ENCODE data around the gene FBXO36. TPM values are rescaled to one million over a fixed set of nuclear protein-coding genes. Genes with fewer than 3 reads are reported as not detected.
A peak's percentile ranks its signal among the peaks of the same experiment; 100 is the strongest.
"Not testable (repeated sequence)": the region's sequence is repeated elsewhere in the genome, so short reads cannot be mapped to it uniquely, and the experiment has no call there.

Gene FBXO36, protein sequence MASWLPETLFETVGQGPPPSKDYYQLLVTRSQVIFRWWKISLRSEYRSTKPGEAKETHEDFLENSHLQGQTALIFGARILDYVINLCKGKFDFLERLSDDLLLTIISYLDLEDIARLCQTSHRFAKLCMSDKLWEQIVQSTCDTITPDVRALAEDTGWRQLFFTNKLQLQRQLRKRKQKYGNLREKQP
- 5.0 and 6.3 TPM in 2 replicates for total RNA-seq (2014; rRNA removed; shearing (Covaris generic))

DNA sequence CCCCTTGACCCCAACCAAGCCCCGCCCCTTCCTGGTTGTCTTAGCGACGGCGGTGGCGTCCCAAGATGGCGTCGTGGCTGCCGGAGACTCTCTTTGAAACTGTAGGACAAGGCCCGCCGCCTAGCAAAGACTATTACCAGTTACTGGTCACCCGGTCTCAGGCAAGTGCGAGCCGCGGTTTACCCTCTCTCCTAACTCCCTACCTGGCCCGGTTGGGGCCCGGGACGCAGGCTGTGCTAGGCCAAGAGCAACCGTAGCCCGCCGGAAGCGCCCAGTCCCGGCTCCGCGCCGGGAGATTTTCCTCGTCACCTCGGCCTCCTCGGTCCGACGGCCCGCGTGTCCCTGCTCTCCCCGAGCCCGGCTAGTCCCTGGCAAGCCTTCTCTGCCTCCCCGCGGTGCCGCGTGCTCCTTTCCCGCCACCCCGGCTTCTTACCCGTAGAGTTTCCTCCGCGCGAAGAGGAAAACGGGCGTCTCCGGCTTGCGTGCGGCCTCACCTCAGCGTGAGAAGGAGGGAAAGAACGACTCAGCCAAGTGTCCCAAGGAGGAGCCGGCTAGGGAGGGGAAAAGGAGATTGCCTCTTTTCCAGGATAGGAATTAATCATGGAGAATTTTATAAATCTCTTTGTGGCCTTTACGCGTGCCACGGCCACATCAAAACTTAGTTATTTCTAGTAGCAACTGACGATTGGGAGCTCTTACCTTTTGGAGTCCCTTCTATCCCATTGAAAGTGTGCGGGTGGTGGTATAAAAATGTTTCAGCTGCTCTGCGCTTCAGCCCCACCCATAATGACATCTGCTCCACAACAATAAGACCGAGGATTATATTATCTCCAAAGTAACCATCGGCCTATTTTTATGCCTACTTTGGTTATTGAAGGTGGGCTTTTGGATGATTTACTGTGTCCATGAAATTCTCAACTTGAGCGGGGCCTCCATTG is at the start of gene FBXO36:
FBXO36 (plus strand) TSS at position 55 of the 938 bp plus-strand sequence; CDS start at position 66, 11 bp downstream.
- peak; percentile 88 for DNase-seq (ENCODE audit: low spot score)
- in situ Hi-C loops (cut with HindIII; ENCODE audit: low sequenced_read_pairs), result no loop called here

DNA sequence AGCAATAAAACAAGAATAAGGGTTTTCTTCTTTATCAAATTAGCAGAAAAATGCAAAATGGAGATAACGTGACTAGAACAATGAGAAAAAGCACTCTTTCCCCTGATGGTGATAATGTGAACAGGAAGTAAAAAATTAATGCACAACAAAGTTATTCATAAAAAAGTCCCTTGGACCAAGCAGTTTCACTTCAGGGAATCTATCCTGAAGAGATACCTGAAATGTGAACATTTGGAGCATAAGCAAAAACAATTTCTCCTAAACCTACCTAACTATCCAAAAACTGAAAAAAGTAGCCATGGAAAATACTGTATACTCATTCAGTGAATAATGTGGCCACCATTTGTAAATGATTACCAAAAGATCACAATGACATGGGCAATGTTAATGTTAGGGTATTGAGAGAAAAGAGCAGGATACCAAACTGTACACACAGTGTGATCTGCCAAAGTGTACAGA is 49.2 kb upstream of the FBXO36 start:
- no peak for DNase-seq (ENCODE audit: low spot score)
- in situ Hi-C loops (cut with HindIII; ENCODE audit: low sequenced_read_pairs), result no loop called here

DNA sequence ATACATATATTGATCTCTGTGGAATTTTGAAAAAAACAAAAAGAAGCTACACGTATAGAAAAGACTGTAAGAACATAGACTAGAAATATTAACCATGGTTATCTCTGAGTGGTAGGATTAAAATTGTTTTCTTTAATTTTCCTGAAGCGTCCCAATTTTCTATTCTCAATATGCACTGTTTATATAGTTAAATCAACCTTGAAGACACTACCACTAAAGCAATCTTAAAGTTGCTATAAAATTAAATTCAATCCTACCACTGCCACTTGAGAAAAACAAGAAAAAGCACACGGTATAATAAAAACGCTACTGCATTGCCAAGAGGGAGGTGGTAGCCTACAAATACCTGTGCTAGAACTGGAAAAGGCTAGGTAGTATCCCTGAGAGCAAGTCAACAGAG is 47.7 kb upstream of the FBXO36 start:
- in situ Hi-C loops (cut with HindIII; ENCODE audit: low sequenced_read_pairs), result no loop called here

DNA sequence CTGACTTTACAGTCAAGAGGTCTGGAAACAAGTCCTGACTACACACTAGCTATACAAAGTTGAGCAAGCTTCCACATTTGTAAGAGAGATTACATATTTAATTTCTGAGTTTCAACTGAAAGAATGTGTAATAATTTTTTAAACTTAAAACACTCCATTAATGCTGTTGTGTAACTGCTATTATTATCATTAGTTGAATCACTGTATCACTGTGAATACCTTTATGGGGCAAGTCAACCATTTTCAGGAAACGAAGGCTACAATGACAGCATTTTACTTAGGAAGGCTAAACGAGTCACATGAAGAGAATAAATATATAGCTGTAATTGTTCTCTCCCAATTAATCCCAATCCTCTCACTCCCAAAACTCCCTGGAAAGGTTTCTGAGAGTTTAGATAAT is 46.8 kb upstream of the FBXO36 start:
- in situ Hi-C loops (cut with HindIII; ENCODE audit: low sequenced_read_pairs), result no loop called here
- DNase-seq (ENCODE audit: low spot score), result no peak

More for the DNA sequence above, 47.7 kb upstream of the FBXO36 start:
- no peak for DNase-seq (ENCODE audit: low spot score)

DNA sequence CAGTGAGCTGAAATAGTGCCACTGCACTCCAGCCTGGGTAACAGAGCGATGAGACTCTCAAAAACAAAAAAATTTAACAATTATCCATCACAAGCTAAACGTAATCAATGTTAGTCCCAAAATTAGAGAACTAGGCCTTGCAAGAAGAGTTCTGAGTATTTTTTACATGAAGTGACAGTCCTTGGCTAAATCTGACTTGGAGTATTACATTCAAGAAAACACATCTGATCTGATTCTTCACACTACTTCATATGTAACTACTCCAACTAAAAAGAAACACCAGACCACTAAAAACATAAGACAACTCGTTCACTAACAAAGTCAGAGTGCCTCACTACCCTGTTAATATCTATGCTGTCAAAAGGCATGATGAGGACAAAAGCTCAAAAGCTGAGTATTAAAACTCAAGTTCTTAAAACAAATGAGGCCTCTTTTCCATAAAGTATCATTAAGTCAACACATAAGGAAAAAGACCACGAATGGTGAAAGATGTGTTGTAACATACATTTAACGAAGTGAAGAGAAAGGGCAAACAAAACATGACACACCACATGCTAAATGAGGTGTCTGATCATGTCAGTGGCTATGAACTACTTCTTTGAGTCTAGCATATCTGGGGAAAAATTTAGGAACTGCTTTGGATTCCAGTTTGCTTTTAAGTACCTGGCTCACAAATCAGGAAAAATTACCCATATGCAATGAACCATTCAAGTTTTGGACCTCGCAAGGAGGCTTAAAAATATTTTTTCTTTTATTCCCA is 42.9 kb upstream of the FBXO36 start:
- DNase-seq (ENCODE audit: low spot score), result no peak
- in situ Hi-C loops (cut with HindIII; ENCODE audit: low sequenced_read_pairs), result no loop called here

DNA sequence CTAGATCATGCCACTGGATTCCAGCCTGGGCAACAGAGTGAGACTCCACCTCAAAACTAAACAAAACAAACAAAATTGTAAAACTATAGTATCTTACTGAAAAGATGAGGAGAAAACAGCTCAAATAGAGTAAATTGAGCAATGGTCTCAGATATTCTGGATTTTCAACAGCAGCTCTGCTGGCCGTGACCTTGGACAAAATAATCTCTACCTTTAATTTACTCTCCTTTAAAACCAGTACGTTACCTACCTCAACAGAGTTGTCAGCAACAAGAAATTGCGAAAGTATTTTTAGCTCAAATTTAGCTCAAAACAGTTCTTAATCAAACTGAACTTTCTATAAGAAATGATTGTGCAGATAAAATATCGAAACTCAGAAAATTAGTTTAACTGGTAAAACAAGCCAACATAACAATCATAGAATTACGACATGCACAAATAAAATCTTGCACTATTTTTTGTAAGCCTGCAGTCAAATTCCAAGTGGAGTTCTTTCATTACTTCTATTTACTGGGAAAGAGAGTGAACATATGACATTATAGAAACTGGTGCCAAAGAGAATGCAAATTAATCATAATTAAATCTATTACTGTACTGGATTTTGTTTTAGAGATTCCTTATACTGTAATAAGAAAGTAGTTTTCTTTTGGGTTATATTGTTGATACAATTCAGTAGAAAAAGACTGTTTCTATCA is 41.3 kb upstream of the FBXO36 start:
- DNase-seq (ENCODE audit: low spot score), result no peak
- in situ Hi-C loops (cut with HindIII; ENCODE audit: low sequenced_read_pairs), result no loop called here

DNA sequence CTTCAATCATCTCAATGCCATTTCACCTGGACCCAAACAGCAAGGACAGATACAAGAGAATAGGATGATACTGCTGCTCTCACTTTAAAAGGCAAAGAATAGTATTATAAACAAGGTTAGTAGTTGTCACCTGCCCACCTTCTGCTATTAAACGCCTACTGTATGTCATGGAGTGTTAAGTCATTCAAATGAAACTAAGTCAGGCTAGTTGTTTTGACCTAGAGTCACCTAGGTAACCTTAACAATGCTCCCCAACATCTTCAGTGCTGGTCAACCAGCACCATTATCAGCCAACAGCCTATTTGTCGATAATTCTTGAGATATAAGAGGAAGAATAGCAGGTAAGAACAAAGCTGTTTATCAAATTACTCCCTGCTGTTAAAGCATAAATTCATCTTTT is 39.7 kb upstream of the FBXO36 start:
- in situ Hi-C loops (cut with HindIII; ENCODE audit: low sequenced_read_pairs), result no loop called here
- no peak for DNase-seq (ENCODE audit: low spot score)

DNA sequence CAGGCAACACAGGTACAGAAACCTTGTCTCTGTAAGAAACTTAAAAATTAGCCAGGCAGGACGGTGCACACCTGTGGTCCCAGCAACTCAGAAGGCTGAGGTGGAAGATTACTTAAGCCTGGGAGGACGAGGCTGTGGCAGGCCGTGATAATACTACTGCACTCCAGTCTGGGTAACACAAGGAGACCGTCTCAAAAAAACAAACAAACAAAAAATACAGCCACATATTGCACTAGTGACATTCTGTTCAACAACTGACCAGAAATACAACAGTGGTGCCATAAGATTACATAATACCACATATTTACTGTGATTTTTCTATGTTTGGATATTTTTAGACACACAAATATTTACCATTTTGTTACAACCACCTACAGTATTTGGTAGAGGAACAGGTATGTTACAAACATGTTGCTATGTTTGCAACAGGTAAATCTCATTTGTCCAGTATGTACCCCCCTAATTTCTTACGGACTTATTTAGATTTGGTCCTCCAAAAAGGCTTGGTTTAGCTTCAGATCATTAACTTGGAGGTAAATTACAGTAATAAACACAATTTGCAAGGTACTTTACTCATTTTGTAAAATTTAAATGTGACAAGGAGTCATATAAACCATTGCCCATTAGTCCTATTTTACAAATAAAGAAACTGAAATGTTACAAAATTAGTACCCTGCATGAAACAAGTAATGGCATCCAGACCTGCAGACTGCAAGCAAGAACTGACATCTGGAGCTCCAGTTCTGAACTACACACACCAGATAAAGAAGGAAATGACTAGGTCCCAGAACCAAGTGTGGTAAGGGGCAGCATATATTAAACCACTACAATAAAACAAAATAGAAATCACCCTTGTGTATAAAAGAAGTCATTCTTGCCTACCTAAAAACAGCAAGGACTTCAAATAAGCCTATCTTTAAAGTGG is 37.3 kb upstream of the FBXO36 start:
- DNase-seq (ENCODE audit: low spot score), result peak; percentile 25
- in situ Hi-C loops (cut with HindIII; ENCODE audit: low sequenced_read_pairs), result no loop called here

DNA sequence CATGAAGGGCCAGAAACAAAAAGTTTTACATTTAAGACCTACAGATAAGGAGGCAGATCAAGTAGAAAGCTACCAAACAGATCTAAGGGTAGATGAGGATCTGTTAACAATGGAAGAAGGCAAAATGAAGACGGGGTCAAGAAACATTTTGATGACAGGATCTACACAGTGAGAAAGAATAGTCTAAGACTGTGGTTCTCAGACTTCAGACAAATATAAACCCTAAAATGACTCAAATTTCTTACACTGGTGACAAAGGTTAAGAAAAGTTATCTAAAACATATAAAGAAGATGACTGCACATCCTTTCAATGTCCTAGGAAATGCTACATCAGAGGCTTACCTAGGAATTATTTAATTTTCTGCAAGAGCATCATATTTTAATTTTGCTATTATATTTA is 34.9 kb upstream of the FBXO36 start:
- in situ Hi-C loops (cut with HindIII; ENCODE audit: low sequenced_read_pairs), result no loop called here
- no peak for DNase-seq (ENCODE audit: low spot score)

DNA sequence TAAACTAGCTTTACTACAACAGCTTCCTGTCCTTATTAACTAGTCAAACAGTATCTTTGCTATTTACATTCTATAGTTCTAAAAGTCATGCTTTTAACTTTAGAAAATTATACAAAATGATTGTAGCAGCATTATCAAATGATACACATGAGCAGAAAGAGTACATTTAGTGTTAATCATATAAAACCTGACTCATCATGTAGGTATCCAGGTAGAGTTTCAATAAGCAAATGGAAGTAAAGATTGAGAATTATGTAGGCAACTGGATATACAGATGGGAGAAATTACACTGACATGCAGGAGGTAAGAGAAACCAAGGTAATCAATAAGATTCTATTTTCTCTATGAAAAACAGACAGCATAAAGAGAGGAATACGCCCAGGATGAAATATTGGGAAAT is 34.3 kb upstream of the FBXO36 start:
- in situ Hi-C loops (cut with HindIII; ENCODE audit: low sequenced_read_pairs), result no loop called here
- no peak for DNase-seq (ENCODE audit: low spot score)

DNA sequence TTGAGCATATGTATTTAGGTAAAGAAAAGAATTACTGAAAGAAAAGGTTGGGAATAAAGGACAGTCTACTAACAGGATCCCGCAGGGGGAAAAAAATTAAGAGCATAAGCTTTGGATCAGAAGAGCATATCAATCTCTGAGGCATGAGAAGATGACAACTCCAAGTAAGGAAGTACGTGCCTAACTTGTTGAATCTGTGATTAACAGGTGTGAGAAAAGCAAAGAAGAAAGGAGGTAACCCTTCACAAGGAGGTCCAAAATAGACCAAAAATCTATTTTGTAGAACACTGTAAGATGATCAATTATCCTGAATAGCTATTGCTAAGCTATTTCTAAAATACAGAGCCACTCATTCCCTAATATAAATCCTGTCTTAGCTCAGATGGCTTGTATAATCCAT is 33.3 kb upstream of the FBXO36 start:
- DNase-seq (ENCODE audit: low spot score), result no peak
- in situ Hi-C loops (cut with HindIII; ENCODE audit: low sequenced_read_pairs), result no loop called here

DNA sequence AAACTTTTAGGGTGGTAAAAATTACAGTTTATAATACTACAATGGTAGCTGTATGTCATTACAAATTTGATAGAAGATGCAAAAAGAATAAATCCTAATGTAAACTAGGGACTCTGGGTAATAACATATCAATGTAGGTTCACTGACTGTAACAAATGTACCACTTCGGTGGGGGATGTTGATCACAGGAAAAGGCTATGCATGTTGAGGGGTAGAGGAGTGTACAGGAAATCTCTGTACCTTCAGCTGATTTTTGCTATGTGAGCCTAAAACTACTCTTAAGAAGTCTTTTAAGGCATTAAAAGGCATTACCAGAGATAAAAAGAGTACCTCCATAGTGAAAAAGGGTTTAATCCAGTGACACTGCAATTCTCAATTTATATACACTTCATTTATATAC is 25.4 kb upstream of the FBXO36 start:
- in situ Hi-C loops (cut with HindIII; ENCODE audit: low sequenced_read_pairs), result no loop called here

DNA sequence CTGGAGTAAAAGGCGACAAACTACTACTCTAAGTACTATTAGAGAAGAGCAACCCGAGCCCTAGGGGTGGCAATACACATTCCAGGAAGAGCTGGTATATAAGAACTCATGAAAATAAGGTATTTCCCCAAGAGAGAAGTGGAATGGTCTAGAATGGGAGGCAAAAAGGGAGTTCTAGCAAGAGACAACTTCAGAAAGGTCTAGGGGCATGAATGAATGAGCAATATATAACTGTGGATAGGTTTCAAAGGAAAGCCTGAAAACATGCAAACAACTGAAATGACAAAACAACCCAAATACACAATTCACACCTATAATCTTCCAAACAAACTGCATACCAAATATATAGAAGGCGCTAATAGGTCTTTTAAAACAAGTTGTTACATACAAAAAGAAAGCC is 22.7 kb upstream of the FBXO36 start:
- DNase-seq (ENCODE audit: low spot score), result no peak

More for the DNA sequence above, 25.4 kb upstream of the FBXO36 start:
- no peak for DNase-seq (ENCODE audit: low spot score)

DNA sequence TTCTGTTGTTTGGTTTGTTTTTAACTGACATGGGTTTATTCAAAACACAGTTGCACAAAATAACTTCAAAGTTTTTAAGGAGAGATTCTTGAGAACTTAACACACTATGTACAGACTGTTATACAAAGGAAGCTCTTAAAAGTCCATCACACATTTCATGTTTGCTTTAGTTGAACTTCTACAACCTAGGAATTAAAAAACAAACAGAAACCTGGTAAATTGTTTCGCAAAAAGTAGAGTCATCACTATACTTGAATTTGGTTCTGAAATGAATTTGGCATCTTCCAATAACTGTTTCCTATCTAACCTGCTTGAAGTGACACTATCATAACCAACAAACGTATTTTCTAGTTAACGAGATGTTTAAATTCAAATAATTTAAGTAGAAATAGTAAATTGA is 22.3 kb upstream of the FBXO36 start:
- DNase-seq (ENCODE audit: low spot score), result no peak
- in situ Hi-C loops (cut with HindIII; ENCODE audit: low sequenced_read_pairs), result no loop called here

More for the DNA sequence above, 22.7 kb upstream of the FBXO36 start:
- in situ Hi-C loops (cut with HindIII; ENCODE audit: low sequenced_read_pairs), result no loop called here

DNA sequence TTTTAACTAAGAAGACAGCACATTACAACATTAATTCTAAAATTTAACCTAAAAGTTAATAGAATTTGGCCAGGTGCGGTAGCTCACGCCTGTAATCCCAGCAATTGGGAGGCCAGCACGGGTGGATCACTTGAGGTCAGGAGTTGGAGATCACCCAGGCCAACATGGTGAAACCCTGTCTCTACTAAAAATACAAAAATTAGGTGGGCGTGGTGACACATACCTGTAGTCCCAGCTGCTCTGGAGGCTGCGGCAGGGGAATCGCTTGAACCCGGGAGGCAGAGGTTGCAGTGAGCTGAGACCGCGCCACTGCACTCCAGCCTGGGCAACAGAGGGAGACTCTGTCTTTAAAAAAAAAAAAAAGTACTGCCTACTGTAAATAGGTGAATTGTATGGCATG is 21.8 kb upstream of the FBXO36 start:
- in situ Hi-C loops (cut with HindIII; ENCODE audit: low sequenced_read_pairs); DNase-seq (ENCODE audit: low spot score): not testable (repeated sequence)

DNA sequence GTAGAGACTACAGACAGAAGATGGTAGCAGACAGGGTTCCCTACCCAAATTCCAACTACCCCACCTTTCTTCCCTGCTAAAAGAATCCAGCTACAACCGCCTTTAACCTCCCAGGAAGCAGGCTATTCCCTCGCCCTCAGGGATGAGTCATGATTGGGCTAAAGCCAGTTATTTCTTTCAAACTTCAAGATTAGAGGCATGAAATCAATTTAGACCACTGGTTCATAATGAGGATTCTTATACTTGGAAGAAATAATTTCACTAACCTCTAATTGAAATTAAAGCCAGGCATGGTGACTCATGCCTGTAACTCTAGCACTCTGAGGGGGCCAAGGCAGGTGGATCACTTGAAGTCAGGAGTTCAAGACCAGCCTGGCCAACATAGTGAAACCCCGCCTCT is 20.5 kb upstream of the FBXO36 start:
- no peak for DNase-seq (ENCODE audit: low spot score)
- in situ Hi-C loops (cut with HindIII; ENCODE audit: low sequenced_read_pairs), result no loop called here

DNA sequence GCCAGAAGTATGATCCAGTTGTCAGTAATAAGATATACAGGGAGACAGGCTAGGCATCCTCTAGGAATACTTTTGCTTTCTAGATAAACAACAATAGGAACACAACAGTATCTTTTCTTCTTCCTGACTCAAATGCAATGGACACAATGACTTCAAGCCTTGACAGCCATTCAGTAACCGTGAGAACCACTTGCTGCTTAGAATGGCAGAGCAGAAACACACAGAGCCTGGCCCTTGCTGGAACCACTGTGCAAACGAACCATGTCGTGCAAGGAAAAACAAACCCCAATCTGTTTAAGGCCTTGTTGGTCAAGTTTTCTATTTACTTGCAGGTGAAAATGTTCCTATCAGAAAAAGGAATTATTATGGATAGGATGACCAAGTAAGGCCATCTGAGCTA is 19.3 kb upstream of the FBXO36 start:
- in situ Hi-C loops (cut with HindIII; ENCODE audit: low sequenced_read_pairs), result no loop called here
- no peak for DNase-seq (ENCODE audit: low spot score)

DNA sequence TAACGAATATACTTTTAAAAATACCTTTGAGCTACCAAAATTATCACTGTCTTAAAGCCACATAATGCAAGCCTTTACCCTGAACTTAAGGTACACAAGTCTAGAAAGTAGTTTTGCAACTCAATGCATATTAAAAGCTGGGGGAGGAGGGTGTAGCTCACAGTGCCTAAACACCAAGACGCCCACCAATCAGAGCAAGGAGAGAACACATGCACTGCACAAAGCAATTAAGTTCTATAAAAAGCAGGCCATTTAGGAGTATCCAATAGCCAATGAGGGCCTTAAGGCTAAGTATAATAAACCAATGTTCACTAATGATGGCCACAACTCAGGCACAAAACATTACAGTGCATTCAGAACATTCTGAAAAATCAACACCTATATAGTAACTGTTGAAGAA is 16.7 kb upstream of the FBXO36 start:
- no peak for DNase-seq (ENCODE audit: low spot score)
- in situ Hi-C loops (cut with HindIII; ENCODE audit: low sequenced_read_pairs), result no loop called here

Data from G401 (cell line).